Mesenchymal stem cell (in vitro differentiated cells and primary cell): ENCODE data around the gene PRRC1.

ENCODE experiments used
- DNase-seq: peaks from one replicate; pipeline ENCODE4 v3.0.0-alpha.2; 2013
- H2AFZ ChIP-seq: one replicate; pipeline ENCODE4 v1.6.1; 2013; ENCODE audit warnings: low read depth, mild to moderate bottlenecking, control low read depth, inconsistent platforms, low read length, moderate library complexity
- H2AK5ac ChIP-seq: 2 replicates; pipeline ENCODE4 v1.6.1; 2013; ENCODE audit warnings: low read length, moderate library complexity, mild to moderate bottlenecking, inconsistent platforms; ENCODE audit not compliant: severe bottlenecking
- H2BK120ac ChIP-seq: one replicate; pipeline ENCODE4 v1.6.1; 2013; ENCODE audit warnings: low read depth, mild to moderate bottlenecking, inconsistent platforms, low read length, moderate library complexity
- H2BK12ac ChIP-seq, 2 experiments: one replicate each; pipeline ENCODE4 v1.6.1; 2013; ENCODE audit warnings: inconsistent platforms in 2 of 2, low read length in 2 of 2, mild to moderate bottlenecking in 2 of 2, moderate library complexity in 2 of 2, control low read depth in 1 of 2
- H2BK15ac ChIP-seq: one replicate; pipeline ENCODE4 v1.6.1; 2013; ENCODE audit warnings: mild to moderate bottlenecking, low read depth, inconsistent platforms; ENCODE audit not compliant: poor library complexity, severe bottlenecking
- H2BK5ac ChIP-seq: 2 replicates; pipeline ENCODE4 v1.6.1; 2013; ENCODE audit warnings: low read depth, mild to moderate bottlenecking, low read length, control low read depth, inconsistent platforms; ENCODE audit not compliant: poor library complexity, severe bottlenecking
- H3K14ac ChIP-seq, 2 experiments: one replicate each; pipeline ENCODE4 v1.6.1; 2013; ENCODE audit warnings: inconsistent platforms in 2 of 2, low read length in 2 of 2, control low read depth in 1 of 2, mild to moderate bottlenecking in 1 of 2, moderate library complexity in 1 of 2
- H3K18ac ChIP-seq, 2 experiments: one replicate each; pipeline ENCODE4 v1.6.1; 2013; ENCODE audit warnings: inconsistent platforms in 2 of 2, low read length in 2 of 2, control low read depth in 1 of 2, low read depth in 1 of 2, mild to moderate bottlenecking in 1 of 2
- H3K23ac ChIP-seq, 2 experiments: one replicate each; pipeline ENCODE4 v1.6.1; 2013; ENCODE audit warnings: inconsistent platforms in 2 of 2, low read length in 2 of 2, mild to moderate bottlenecking in 2 of 2, moderate library complexity in 2 of 2, control low read depth in 1 of 2
- H3K27ac ChIP-seq: 2 replicates; pipeline ENCODE4 v1.5.1; 2013; ENCODE audit warnings: mild to moderate bottlenecking, moderate library complexity, low read length, control low read depth, inconsistent platforms; ENCODE audit not compliant: poor library complexity, severe bottlenecking
- H3K27me3 ChIP-seq, 2 experiments: 2 replicates each; pipeline versions ENCODE4 v1.6.1 to v1.7.0; 2013; ENCODE audit warnings: low read length in 2 of 2, mild to moderate bottlenecking in 2 of 2, moderate library complexity in 2 of 2, control low read depth in 1 of 2, inconsistent platforms in 1 of 2; ENCODE audit not compliant: control insufficient read depth in 1 of 2, insufficient read depth in 1 of 2
- H3K36me3 ChIP-seq, 2 experiments: 2 replicates each; pipeline versions ENCODE4 v1.6.1 to v1.7.0; 2013; ENCODE audit warnings: low read length in 2 of 2, control low read depth in 1 of 2, inconsistent platforms in 1 of 2, low read depth in 1 of 2, mild to moderate bottlenecking in 1 of 2; ENCODE audit not compliant: insufficient read depth in 2 of 2, control insufficient read depth in 1 of 2
- H3K4ac ChIP-seq, 2 experiments: one replicate each; pipeline ENCODE4 v1.6.1; 2013; ENCODE audit warnings: inconsistent platforms in 2 of 2, low read length in 2 of 2, mild to moderate bottlenecking in 2 of 2, moderate library complexity in 2 of 2, control low read depth in 1 of 2, low read depth in 1 of 2
- H3K4me1 ChIP-seq: 2 replicates; pipeline ENCODE4 v1.6.1; 2013; ENCODE audit warnings: low read depth, low read length, control low read depth; ENCODE audit not compliant: control insufficient read depth, insufficient read depth
- H3K4me2 ChIP-seq: 2 replicates; pipeline ENCODE4 v1.6.1; 2013; ENCODE audit warnings: low read length, mild to moderate bottlenecking, inconsistent platforms; ENCODE audit not compliant: poor library complexity, severe bottlenecking
- H3K4me3 ChIP-seq, 2 experiments: 2 replicates each; pipeline versions ENCODE4 v1.5.1 to v1.7.0; 2013; ENCODE audit warnings: low read length in 2 of 2, mild to moderate bottlenecking in 2 of 2, control low read depth in 1 of 2, low read depth in 1 of 2; ENCODE audit not compliant: insufficient read depth in 1 of 2
- H3K79me1 ChIP-seq: replicated peaks from 2 replicates; pipeline ENCODE4 v1.6.1; 2013; ENCODE audit warnings: mild to moderate bottlenecking, control low read depth, low read length, inconsistent platforms; ENCODE audit not compliant: poor library complexity, severe bottlenecking
- H3K9ac ChIP-seq: 2 replicates; pipeline ENCODE4 v1.7.0; 2013; ENCODE audit warnings: mild to moderate bottlenecking, low read length, moderate library complexity
- H3K9me3 ChIP-seq: 2 replicates; pipeline ENCODE4 v1.7.0; 2013; ENCODE audit warnings: mild to moderate bottlenecking, low read length; ENCODE audit not compliant: control insufficient read depth
- H4K8ac ChIP-seq: one replicate; pipeline ENCODE4 v1.6.1; 2013; ENCODE audit warnings: inconsistent platforms, mild to moderate bottlenecking, low read length, moderate library complexity
- H4K91ac ChIP-seq: one replicate; pipeline ENCODE4 v1.6.1; 2013; ENCODE audit warnings: mild to moderate bottlenecking, low read length, inconsistent platforms
- WGBS: methylation state at CpG from one replicate; pipeline ENCODE4 v1.1.7; 2013; ENCODE audit warnings: mixed read lengths; 5-methylcytosine and 5-hydroxymethylcytosine counted together

Gene PRRC1

DNA sequence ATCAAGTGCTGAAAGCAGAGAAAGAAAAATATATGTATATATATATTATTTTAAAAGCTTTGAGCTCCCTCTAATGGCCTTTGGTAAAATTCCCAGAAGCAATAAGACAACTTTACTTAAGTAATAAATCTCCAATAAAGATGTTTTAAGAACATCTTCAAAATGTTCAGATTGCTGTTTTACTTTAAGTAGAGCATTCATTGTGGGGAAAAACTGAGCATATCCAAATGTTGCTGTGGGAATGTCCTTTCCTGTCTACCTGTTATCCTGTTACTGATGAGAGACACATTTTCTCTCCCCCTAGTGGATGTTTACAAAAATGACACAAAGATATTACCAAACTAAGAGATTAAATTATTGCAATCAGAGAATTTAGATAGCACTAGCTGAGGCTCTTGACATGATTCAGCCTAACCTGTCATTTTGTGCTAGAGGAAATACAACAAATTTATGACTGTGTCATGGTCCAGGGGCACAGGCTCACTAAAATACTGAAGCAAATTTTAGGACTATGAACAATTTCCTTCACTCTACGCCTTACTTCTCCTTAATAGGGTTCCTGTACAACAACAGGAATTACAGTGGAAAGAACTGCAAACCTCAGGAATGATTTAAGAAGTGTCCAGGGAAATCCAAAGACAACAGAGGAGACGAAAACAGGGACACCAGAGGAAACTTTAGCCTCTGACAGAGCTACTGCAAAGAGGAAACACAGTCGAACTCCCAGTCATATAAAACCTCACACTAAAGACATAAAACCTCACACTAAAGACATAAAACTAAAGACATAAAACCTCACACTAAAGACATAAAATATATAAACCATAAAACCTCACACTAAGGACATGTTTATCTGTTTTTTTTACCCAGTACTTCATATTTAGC lies 24.3 kb upstream of the PRRC1 start:
- Histone ChIP-seq H2AK5ac (no peak overlapping the region), H3K27ac (no peak overlapping the region), H3K9me3 (no peaks in the 10 kb centered on the region), H2BK15ac (no peak overlapping the region), H3K23ac (no peak overlapping the region), H3K27me3 (peaks cover 0 to 4% of the 10 kb centered on the region in 2 experiments), H4K8ac (no peak overlapping the region), H3K9ac (no peak overlapping the region), H2AFZ (no peak overlapping the region), H3K4me1 (no peaks in the 10 kb centered on the region), H3K79me1 (no peaks in the 10 kb centered on the region), H3K14ac (no peak overlapping the region), H3K36me3 (no peaks in the 10 kb centered on the region), H3K4ac (no peak overlapping the region), H2BK12ac (no peak overlapping the region), H2BK5ac (no peak overlapping the region), H3K18ac (no peak overlapping the region), H3K4me3 (no peak overlapping the region), H2BK120ac (no peak overlapping the region), H3K4me2 (no peak overlapping the region), H4K91ac (no peak overlapping the region)
- peak; percentile 65 for DNase-seq
- WGBS: 59% methylated on average over 3 of the region's 3 CpGs

DNA sequence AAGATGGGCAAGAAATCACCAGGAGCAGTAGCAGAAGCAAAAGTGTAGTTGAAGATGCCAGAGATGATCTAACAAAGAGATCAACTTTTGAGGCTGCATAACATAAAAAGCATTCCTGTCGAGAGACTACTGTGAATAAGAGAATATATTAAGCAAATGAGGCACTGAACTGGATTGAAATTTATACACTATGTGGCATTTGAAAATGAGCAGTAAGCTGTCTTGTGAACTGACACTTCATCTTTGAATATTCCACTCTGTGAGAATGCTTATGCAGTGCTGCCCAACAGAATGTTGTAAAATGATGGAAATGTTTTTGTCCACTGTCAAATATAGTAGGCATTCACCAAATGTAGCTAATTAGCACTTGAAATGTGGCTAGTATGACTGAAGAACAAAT lies 18.9 kb upstream of the PRRC1 start:
- Histone ChIP-seq H3K18ac (no peak overlapping the region), H2BK120ac (no peak overlapping the region), H3K27ac (no peak overlapping the region), H3K79me1 (no peaks in the 10 kb centered on the region), H2BK5ac (no peak overlapping the region), H3K23ac (no peak overlapping the region), H3K4me1 (no peaks in the 10 kb centered on the region), H3K27me3 (no peaks in the 10 kb centered on the region), H2AFZ (no peak overlapping the region), H2BK15ac (no peak overlapping the region), H3K4me2 (no peak overlapping the region), H3K9ac (no peak overlapping the region), H2AK5ac (no peak overlapping the region), H3K36me3 (no peaks in the 10 kb centered on the region), H3K14ac (no peak overlapping the region), H2BK12ac (no peak overlapping the region), H3K9me3 (no peaks in the 10 kb centered on the region), H4K8ac (no peak overlapping the region), H3K4me3 (no peak overlapping the region), H3K4ac (no peak overlapping the region), H4K91ac (no peak overlapping the region)
- 92% methylated on average over 1 of the region's 1 CpG for WGBS
- DNase-seq: no peak

DNA sequence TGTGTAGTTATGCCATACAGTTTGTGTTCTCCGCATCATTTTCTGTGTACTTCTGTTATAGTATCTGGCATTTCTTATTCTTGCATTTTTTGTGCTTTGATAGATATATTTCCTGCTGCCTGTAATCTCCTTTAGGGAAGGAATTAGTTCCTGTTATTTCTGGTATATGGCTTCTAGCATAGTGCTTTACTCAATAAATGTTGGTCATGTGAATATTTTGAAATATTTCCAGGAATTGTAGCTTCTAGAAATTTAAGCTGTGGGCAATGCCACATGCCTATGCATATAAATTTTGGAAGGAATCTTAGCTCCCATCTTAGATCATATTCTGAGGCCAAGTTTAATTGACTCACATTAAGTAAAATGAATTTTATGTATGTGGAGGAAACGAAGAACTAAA lies 11.5 kb upstream of the PRRC1 start:
- Histone ChIP-seq H3K9ac (no peak overlapping the region), H3K4me3 (no peak overlapping the region), H3K36me3 (no peaks in the 10 kb centered on the region), H3K9me3 (no peaks in the 10 kb centered on the region), H3K79me1 (no peaks in the 10 kb centered on the region), H2AFZ (no peak overlapping the region), H3K18ac (no peak overlapping the region), H3K27ac (no peak overlapping the region), H2BK120ac (no peak overlapping the region), H3K4me2 (no peak overlapping the region), H3K4ac (no peak overlapping the region), H4K91ac (no peak overlapping the region), H3K23ac (no peak overlapping the region), H2BK15ac (no peak overlapping the region), H3K27me3 (peaks cover 0 to 11% of the 10 kb centered on the region in 2 experiments), H3K14ac (no peak overlapping the region), H4K8ac (no peak overlapping the region), H2BK5ac (no peak overlapping the region), H2AK5ac (no peak overlapping the region), H2BK12ac (no peak overlapping the region), H3K4me1 (no peaks in the 10 kb centered on the region)
- no peak for DNase-seq
- WGBS: 94% methylated on average over 2 of the region's 2 CpGs

DNA sequence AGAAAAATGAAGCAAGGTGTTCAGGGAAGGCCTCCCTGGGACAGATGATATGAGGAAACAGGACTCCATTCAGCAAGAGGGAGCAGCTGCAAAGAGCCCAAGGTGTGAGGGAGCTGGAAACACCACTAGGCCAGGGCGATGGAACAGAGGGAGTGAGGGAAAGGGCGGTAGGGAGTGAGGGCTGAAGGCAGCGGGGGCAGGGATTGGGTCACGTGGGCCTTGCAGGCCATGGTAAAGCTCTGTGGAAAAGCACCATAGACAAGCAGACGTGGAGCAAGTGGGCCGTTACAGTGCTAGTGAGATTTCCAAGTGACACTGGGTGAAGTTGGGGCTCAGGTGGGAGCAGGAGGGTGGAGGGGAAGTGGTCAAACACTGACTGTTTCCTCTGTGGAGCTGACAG lies 10.8 kb upstream of the PRRC1 start:
- Histone ChIP-seq H3K18ac (no peak overlapping the region), H3K36me3 (no peaks in the 10 kb centered on the region)

More for the DNA sequence above, 10.8 kb upstream of the PRRC1 start:
- no peak overlapping the region for H4K91ac ChIP-seq
- no peak overlapping the region for H3K14ac ChIP-seq
- no peaks in the 10 kb centered on the region for H3K4me1 ChIP-seq
- no peak overlapping the region for H3K4ac ChIP-seq
- no peak for DNase-seq
- no peak overlapping the region for H2BK120ac ChIP-seq
- no peak overlapping the region for H2AK5ac ChIP-seq
- H3K23ac ChIP-seq: no peak overlapping the region
- H3K79me1 ChIP-seq: no peaks in the 10 kb centered on the region
- no peaks in the 10 kb centered on the region for H3K9me3 ChIP-seq
- H3K9ac ChIP-seq: no peak overlapping the region
- H2AFZ ChIP-seq: no peak overlapping the region
- H2BK15ac ChIP-seq: no peak overlapping the region
- H2BK5ac ChIP-seq: no peak overlapping the region
- no peak overlapping the region for H3K27ac ChIP-seq
- WGBS: 74% methylated on average over 6 of the region's 6 CpGs
- peaks cover 0 to 11% of the 10 kb centered on the region in 2 experiments for H3K27me3 ChIP-seq
- H4K8ac ChIP-seq: no peak overlapping the region
- H3K4me3 ChIP-seq: no peak overlapping the region
- H3K4me2 ChIP-seq: no peak overlapping the region
- H2BK12ac ChIP-seq: no peak overlapping the region
